ENCODE results near the gene CYP2R1.

Gene CYP2R1

GRCh38 chr11:14906578-14906977 is 14.5 kb upstream of the CYP2R1 start:
- no peak for TF ChIP-seq CTCF (IDR thresholded peaks at IDR 0.05; ENCODE audit: low read length, missing control alignments)
- no peak for DNase-seq (ENCODE audit: low read depth)
- no peak overlapping the region for H3K4me3 ChIP-seq (replicated peaks; ENCODE audit: low read depth, low read length)

GRCh38 chr11:14905104-14906033 is 13.3 kb upstream of the CYP2R1 start:
- peak; percentile 35 for DNase-seq (ENCODE audit: low read depth)
- H3K4me3 ChIP-seq (replicated peaks; ENCODE audit: low read depth, low read length): peak overlapping the region; percentile 59
- peak; percentile 46 for TF ChIP-seq CTCF (IDR thresholded peaks at IDR 0.05; ENCODE audit: low read length, missing control alignments)

GRCh38 chr11:14904745-14905103 is 12.7 kb upstream of the CYP2R1 start:
- peak overlapping the region; percentile 59 for H3K4me3 ChIP-seq (replicated peaks; ENCODE audit: low read depth, low read length)
- TF ChIP-seq CTCF (IDR thresholded peaks at IDR 0.05; ENCODE audit: low read length, missing control alignments): peak; percentile 71
- DNase-seq (ENCODE audit: low read depth): peak; percentile 74

- DNase-seq (ENCODE audit: low read depth): peak; percentile 88
- TF ChIP-seq CTCF (IDR thresholded peaks at IDR 0.05; ENCODE audit: low read length, missing control alignments): no peak
- no peak overlapping the region for H3K4me3 ChIP-seq (replicated peaks; ENCODE audit: low read depth, low read length)
Observed at GRCh38 chr11:14902650-14903350, 10.8 kb upstream of the CYP2R1 start.

- no peak for TF ChIP-seq CTCF (IDR thresholded peaks at IDR 0.05; ENCODE audit: low read length, missing control alignments)
- H3K4me3 ChIP-seq (replicated peaks; ENCODE audit: low read depth, low read length): no peak overlapping the region
- DNase-seq (ENCODE audit: low read depth): no peak
Observed at GRCh38 chr11:14898906-14899305, 6.9 kb upstream of the CYP2R1 start.

- no peak for DNase-seq (ENCODE audit: low read depth)
- H3K4me3 ChIP-seq (replicated peaks; ENCODE audit: low read depth, low read length): no peak overlapping the region
- TF ChIP-seq CTCF (IDR thresholded peaks at IDR 0.05; ENCODE audit: low read length, missing control alignments): no peak
Observed at GRCh38 chr11:14898355-14898754, 6.3 kb upstream of the CYP2R1 start.

Data from fibroblast of pulmonary artery (primary cell).